GM23338 (cell line): ENCODE data around the gene ACCS. TPM values are rescaled to one million over a fixed set of nuclear protein-coding genes. Genes with fewer than 3 reads are reported as not detected.

Experiments used
- ATAC-seq: fragments of 200-7000 bp; cut with Tn5 transposase; 3 replicates; pipeline ENCODE4 v1.9.1; 2020
- DNase-seq: peaks from one replicate; pipeline ENCODE4 v3.0.0-alpha.2; 2015; ENCODE audit warnings: low spot score
- H2AFZ ChIP-seq: fragments of 200-600 bp; sonication (generic); 2 replicates; pipeline ENCODE4 v1.8.0; 2016; ENCODE audit warnings: antibody characterized with exemption, mild to moderate bottlenecking, moderate library complexity
- H3F3A ChIP-seq: fragments of 200-600 bp; sonication (generic); replicated peaks from 2 replicates; pipeline ENCODE4 v1.8.0; 2017; ENCODE audit warnings: antibody characterized with exemption, mixed run types, low read depth
- H3K27ac ChIP-seq: fragments of 200-600 bp; sonication (generic); 2 replicates; pipeline ENCODE4 v1.6.1; 2016; ENCODE audit warnings: low read depth
- H3K27me3 ChIP-seq: fragments of 200-600 bp; sonication (generic); 2 replicates; pipeline ENCODE4 v1.8.0; 2016; ENCODE audit warnings: mild to moderate bottlenecking, mixed run types, moderate library complexity; ENCODE audit not compliant: insufficient read depth
- H3K36me3 ChIP-seq: fragments of 200-600 bp; sonication (generic); 2 replicates; pipeline ENCODE4 v1.8.0; 2016; ENCODE audit warnings: mild to moderate bottlenecking; ENCODE audit not compliant: insufficient read depth
- H3K4me1 ChIP-seq: fragments of 200-600 bp; sonication (generic); 2 replicates; pipeline ENCODE4 v1.8.0; 2016; ENCODE audit warnings: mild to moderate bottlenecking, moderate library complexity; ENCODE audit not compliant: insufficient read depth
- H3K4me2 ChIP-seq: fragments of 200-600 bp; sonication (generic); 2 replicates; pipeline ENCODE4 v1.7.1; 2017; ENCODE audit warnings: mixed run types
- H3K4me3 ChIP-seq: fragments of 200-600 bp; sonication (generic); 2 replicates; pipeline ENCODE4 v1.6.1; 2016; ENCODE audit warnings: mixed run types
- H3K79me2 ChIP-seq: fragments of 200-600 bp; sonication (generic); replicated peaks from 2 replicates; pipeline ENCODE4 v1.8.0; 2017; ENCODE audit warnings: mild to moderate bottlenecking; ENCODE audit not compliant: insufficient read depth
- H3K9me2 ChIP-seq: fragments of 200-600 bp; sonication (generic); 2 replicates; pipeline ENCODE4 v1.8.0; 2017; ENCODE audit not compliant: insufficient read depth
- H4K20me1 ChIP-seq: fragments of 200-600 bp; sonication (generic); replicated peaks from 2 replicates; pipeline ENCODE4 v1.8.0; 2017; ENCODE audit warnings: mild to moderate bottlenecking; ENCODE audit not compliant: insufficient read depth
- H3K27ac Mint-ChIP-seq: 2 replicates; pipeline ENCODE4 v1.8.0; 2020; ENCODE audit warnings: inconsistent platforms, mild to moderate bottlenecking, moderate library complexity, mixed read lengths
- H3K27me3 Mint-ChIP-seq: 3 replicates; pipeline ENCODE4 v1.8.0; 2022; ENCODE audit warnings: low read depth, mild to moderate bottlenecking, moderate library complexity, mixed read lengths, inconsistent platforms; ENCODE audit not compliant: insufficient read depth, poor library complexity
- H3K36me3 Mint-ChIP-seq: 3 replicates; pipeline ENCODE4 v1.8.0; 2021; ENCODE audit warnings: low read depth, mild to moderate bottlenecking, inconsistent platforms, moderate library complexity, mixed read lengths
- H3K4me1 Mint-ChIP-seq: 3 replicates; pipeline ENCODE4 v1.8.0; 2020; ENCODE audit warnings: mild to moderate bottlenecking, inconsistent platforms, mixed read lengths
- H3K4me3 Mint-ChIP-seq: 3 replicates; pipeline ENCODE4 v1.8.0; 2021; ENCODE audit warnings: moderate library complexity, mild to moderate bottlenecking, inconsistent platforms, mixed read lengths
- H3K9me3 Mint-ChIP-seq: 3 replicates; pipeline ENCODE4 v1.8.0; 2020; ENCODE audit warnings: moderate library complexity, mild to moderate bottlenecking, inconsistent platforms, mixed read lengths
- CREB1 ChIP-seq: fragments of 250-450 bp; sonication (Bioruptor Pico); IDR thresholded peaks from 2 replicates; pipeline ENCODE4 v1.5.0; 2020; ENCODE audit warnings: low read depth, mild to moderate bottlenecking, moderate library complexity
- ETS1 ChIP-seq: IDR thresholded peaks from 2 replicates; pipeline ENCODE4 v1.6.1; 2016; ENCODE audit warnings: antibody characterized with exemption
- EZH2 ChIP-seq: fragments of 200-600 bp; sonication (generic); IDR thresholded peaks from one replicate; pipeline ENCODE4 v1.8.0; 2017; ENCODE audit warnings: antibody characterized with exemption, mild to moderate bottlenecking, low read depth; ENCODE audit not compliant: unreplicated experiment
- EZH2phosphoT487 ChIP-seq: fragments of 200-600 bp; sonication (generic); IDR thresholded peaks from one replicate; pipeline ENCODE4 v1.8.1; 2018; ENCODE audit warnings: antibody characterized with exemption; ENCODE audit not compliant: unreplicated experiment
- JUNB ChIP-seq: IDR thresholded peaks from one replicate; pipeline ENCODE4 v1.6.1; 2016; ENCODE audit warnings: antibody characterized with exemption; ENCODE audit not compliant: unreplicated experiment
- NANOG ChIP-seq: IDR thresholded peaks from 2 replicates; pipeline ENCODE4 v1.6.1; 2016; ENCODE audit warnings: antibody characterized with exemption, borderline replicate concordance
- POLR2AphosphoS5 ChIP-seq: IDR thresholded peaks from 2 replicates; pipeline ENCODE4 v1.6.1; 2016; ENCODE audit warnings: antibody characterized with exemption, low read depth
- STAT1 ChIP-seq: IDR thresholded peaks from one replicate; pipeline ENCODE4 v1.6.1; 2016; ENCODE audit warnings: antibody characterized with exemption; ENCODE audit not compliant: unreplicated experiment
- ZNF114 ChIP-seq: fragments of 250-450 bp; sonication (Bioruptor Pico); IDR thresholded peaks from 2 replicates; pipeline ENCODE4 v1.5.0; 2020; ENCODE audit warnings: mild to moderate bottlenecking, moderate library complexity
- ZNF331 ChIP-seq: fragments of 250-450 bp; sonication (Bioruptor Pico); IDR thresholded peaks from 2 replicates; pipeline ENCODE4 v1.5.0; 2020; ENCODE audit warnings: low read depth, mild to moderate bottlenecking, moderate library complexity
- polyA plus RNA-seq: library from polyadenylated mRNA; unstranded; fragments of >200 nt; fragmentation: Nextera tagmentation; extraction: Ambion mirVana; gene quantifications from 2 replicates; pipeline ENCODE4 v1.2.1, GENCODE V29; 2016
- total RNA-seq: library from RNA; depleted of rRNA; stranded (reverse); fragments of >200 nt; shearing (Covaris generic); gene quantifications from 2 replicates; pipeline ENCODE4 v1.2.3, GENCODE V29; 2014
- TF ChIP-seq, protein P1 (sequence below): IDR thresholded peaks from one replicate; pipeline ENCODE4 v1.6.1; 2018; ENCODE audit warnings: antibody characterized with exemption; ENCODE audit not compliant: unreplicated experiment
- TF ChIP-seq, protein P2 (sequence below): fragments of 250-450 bp; sonication (Bioruptor Pico); IDR thresholded peaks from 2 replicates; pipeline ENCODE4 v1.5.0; 2020; ENCODE audit warnings: mild to moderate bottlenecking, moderate library complexity

ACCS gene
- total and polyA plus RNA-seq, 2 experiments from 2014 or later = 3.6 to 6.6 TPM

DNA sequence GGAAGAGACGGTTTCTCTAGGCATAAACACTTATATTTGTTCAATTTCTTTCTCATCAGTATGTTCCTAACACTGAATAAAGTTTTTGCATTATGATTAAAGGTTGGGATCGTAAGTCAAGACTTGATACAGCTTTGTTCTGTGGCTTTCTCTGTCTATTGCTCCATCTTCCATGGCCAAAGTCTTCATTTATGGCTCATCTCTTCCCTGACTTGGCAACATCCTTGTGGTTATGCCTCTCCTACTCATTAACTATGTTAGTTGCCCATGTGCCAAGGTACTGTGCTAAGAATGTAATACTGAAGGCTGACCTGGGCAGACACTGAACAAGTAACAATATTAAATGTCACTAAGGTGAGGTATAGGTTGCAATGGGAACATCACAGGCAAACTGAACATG, 19.9 kb upstream of the ACCS start:
- no peak overlapping the region for H3K27ac ChIP-seq

More for the DNA sequence above, 19.9 kb upstream of the ACCS start:
- no peaks in the 10 kb centered on the region for H3K4me1 Mint-ChIP-seq
- H3K9me3 Mint-ChIP-seq = peaks cover 4% of the 10 kb centered on the region; the same call in 1 of the 3 replicates
- H3K79me2 ChIP-seq = no peaks in the 10 kb centered on the region
- no peak for TF ChIP-seq ZNF331 (CRISPR knock-in tag)
- no peak for TF ChIP-seq EZH2
- TF ChIP-seq ZNF114 (CRISPR knock-in tag) = no peak
- TF ChIP-seq JUNB = no peak
- no peak for TF ChIP-seq CREB1 (CRISPR knock-in tag)
- TF ChIP-seq, protein P1, sequence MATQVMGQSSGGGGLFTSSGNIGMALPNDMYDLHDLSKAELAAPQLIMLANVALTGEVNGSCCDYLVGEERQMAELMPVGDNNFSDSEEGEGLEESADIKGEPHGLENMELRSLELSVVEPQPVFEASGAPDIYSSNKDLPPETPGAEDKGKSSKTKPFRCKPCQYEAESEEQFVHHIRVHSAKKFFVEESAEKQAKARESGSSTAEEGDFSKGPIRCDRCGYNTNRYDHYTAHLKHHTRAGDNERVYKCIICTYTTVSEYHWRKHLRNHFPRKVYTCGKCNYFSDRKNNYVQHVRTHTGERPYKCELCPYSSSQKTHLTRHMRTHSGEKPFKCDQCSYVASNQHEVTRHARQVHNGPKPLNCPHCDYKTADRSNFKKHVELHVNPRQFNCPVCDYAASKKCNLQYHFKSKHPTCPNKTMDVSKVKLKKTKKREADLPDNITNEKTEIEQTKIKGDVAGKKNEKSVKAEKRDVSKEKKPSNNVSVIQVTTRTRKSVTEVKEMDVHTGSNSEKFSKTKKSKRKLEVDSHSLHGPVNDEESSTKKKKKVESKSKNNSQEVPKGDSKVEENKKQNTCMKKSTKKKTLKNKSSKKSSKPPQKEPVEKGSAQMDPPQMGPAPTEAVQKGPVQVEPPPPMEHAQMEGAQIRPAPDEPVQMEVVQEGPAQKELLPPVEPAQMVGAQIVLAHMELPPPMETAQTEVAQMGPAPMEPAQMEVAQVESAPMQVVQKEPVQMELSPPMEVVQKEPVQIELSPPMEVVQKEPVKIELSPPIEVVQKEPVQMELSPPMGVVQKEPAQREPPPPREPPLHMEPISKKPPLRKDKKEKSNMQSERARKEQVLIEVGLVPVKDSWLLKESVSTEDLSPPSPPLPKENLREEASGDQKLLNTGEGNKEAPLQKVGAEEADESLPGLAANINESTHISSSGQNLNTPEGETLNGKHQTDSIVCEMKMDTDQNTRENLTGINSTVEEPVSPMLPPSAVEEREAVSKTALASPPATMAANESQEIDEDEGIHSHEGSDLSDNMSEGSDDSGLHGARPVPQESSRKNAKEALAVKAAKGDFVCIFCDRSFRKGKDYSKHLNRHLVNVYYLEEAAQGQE = no peak
- no peak for TF ChIP-seq ETS1
- no peak for TF ChIP-seq NANOG
- no peak for TF ChIP-seq POLR2AphosphoS5
- TF ChIP-seq EZH2phosphoT487 = no peak
- TF ChIP-seq, protein P2, sequence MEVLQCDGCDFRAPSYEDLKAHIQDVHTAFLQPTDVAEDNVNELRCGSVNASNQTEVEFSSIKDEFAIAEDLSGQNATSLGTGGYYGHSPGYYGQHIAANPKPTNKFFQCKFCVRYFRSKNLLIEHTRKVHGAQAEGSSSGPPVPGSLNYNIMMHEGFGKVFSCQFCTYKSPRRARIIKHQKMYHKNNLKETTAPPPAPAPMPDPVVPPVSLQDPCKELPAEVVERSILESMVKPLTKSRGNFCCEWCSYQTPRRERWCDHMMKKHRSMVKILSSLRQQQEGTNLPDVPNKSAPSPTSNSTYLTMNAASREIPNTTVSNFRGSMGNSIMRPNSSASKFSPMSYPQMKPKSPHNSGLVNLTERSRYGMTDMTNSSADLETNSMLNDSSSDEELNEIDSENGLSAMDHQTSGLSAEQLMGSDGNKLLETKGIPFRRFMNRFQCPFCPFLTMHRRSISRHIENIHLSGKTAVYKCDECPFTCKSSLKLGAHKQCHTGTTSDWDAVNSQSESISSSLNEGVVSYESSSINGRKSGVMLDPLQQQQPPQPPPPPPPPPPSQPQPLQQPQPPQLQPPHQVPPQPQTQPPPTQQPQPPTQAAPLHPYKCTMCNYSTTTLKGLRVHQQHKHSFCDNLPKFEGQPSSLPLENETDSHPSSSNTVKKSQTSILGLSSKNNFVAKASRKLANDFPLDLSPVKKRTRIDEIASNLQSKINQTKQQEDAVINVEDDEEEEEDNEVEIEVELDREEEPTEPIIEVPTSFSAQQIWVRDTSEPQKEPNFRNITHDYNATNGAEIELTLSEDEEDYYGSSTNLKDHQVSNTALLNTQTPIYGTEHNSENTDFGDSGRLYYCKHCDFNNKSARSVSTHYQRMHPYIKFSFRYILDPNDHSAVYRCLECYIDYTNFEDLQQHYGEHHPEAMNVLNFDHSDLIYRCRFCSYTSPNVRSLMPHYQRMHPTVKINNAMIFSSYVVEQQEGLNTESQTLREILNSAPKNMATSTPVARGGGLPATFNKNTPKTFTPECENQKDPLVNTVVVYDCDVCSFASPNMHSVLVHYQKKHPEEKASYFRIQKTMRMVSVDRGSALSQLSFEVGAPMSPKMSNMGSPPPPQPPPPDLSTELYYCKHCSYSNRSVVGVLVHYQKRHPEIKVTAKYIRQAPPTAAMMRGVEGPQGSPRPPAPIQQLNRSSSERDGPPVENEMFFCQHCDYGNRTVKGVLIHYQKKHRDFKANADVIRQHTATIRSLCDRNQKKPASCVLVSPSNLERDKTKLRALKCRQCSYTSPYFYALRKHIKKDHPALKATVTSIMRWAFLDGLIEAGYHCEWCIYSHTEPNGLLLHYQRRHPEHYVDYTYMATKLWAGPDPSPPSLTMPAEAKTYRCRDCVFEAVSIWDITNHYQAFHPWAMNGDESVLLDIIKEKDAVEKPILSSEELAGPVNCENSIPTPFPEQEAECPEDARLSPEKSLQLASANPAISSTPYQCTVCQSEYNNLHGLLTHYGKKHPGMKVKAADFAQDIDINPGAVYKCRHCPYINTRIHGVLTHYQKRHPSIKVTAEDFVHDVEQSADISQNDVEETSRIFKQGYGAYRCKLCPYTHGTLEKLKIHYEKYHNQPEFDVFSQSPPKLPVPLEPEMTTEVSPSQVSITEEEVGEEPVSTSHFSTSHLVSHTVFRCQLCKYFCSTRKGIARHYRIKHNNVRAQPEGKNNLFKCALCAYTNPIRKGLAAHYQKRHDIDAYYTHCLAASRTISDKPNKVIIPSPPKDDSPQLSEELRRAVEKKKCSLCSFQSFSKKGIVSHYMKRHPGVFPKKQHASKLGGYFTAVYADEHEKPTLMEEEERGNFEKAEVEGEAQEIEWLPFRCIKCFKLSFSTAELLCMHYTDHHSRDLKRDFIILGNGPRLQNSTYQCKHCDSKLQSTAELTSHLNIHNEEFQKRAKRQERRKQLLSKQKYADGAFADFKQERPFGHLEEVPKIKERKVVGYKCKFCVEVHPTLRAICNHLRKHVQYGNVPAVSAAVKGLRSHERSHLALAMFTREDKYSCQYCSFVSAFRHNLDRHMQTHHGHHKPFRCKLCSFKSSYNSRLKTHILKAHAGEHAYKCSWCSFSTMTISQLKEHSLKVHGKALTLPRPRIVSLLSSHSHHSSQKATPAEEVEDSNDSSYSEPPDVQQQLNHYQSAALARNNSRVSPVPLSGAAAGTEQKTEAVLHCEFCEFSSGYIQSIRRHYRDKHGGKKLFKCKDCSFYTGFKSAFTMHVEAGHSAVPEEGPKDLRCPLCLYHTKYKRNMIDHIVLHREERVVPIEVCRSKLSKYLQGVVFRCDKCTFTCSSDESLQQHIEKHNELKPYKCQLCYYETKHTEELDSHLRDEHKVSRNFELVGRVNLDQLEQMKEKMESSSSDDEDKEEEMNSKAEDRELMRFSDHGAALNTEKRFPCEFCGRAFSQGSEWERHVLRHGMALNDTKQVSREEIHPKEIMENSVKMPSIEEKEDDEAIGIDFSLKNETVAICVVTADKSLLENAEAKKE (CRISPR knock-in tag) = no peak
- TF ChIP-seq STAT1 = no peak
- H2AFZ ChIP-seq = no peak overlapping the region
- H3K9me2 ChIP-seq = no peaks in the 10 kb centered on the region
- no peak overlapping the region for H3K4me2 ChIP-seq
- no peak overlapping the region for H3K4me3 ChIP-seq
- no peaks in the 10 kb centered on the region for H3K27me3 ChIP-seq
- no peaks in the 10 kb centered on the region for H3K27me3 Mint-ChIP-seq
- ATAC-seq = no peak
- no peaks in the 10 kb centered on the region for H3K36me3 Mint-ChIP-seq
- no peaks in the 10 kb centered on the region for H3F3A ChIP-seq
- H3K4me1 ChIP-seq = no peaks in the 10 kb centered on the region
- no peak overlapping the region for H3K4me3 Mint-ChIP-seq
- DNase-seq = no peak
- H3K27ac Mint-ChIP-seq = no peak overlapping the region
- H3K36me3 ChIP-seq = no peaks in the 10 kb centered on the region
- no peaks in the 10 kb centered on the region for H4K20me1 ChIP-seq
